Measurements from ENCODE around the gene UTP14A.
"Not testable (repeated sequence)": the region's sequence is repeated elsewhere in the genome, so short reads cannot be mapped to it uniquely, and the experiment has no call there.

DNA sequence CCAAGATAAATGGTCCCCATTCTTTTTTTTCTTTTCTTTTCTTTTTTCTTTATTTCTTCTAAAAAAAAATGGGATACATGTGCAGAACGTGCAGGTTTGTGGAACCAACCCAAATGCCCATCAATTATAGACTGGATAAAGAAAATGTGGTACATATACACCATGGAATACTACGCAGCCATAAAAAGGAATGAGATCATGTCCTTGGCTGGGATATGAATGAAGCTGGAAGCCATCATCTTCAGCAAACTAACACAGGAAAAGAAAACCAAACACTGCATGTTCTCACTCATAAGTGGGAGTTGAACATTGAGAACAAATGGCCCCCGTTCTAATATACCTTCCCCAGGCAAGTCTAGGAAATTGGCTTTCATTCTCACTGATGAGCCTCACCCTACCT, 39.6 kb upstream of the UTP14A start:
- TF ChIP-seq, protein P1, sequence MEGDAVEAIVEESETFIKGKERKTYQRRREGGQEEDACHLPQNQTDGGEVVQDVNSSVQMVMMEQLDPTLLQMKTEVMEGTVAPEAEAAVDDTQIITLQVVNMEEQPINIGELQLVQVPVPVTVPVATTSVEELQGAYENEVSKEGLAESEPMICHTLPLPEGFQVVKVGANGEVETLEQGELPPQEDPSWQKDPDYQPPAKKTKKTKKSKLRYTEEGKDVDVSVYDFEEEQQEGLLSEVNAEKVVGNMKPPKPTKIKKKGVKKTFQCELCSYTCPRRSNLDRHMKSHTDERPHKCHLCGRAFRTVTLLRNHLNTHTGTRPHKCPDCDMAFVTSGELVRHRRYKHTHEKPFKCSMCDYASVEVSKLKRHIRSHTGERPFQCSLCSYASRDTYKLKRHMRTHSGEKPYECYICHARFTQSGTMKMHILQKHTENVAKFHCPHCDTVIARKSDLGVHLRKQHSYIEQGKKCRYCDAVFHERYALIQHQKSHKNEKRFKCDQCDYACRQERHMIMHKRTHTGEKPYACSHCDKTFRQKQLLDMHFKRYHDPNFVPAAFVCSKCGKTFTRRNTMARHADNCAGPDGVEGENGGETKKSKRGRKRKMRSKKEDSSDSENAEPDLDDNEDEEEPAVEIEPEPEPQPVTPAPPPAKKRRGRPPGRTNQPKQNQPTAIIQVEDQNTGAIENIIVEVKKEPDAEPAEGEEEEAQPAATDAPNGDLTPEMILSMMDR (IDR thresholded peaks at IDR 0.05), result not testable (repeated sequence)
- TF ChIP-seq POLR2AphosphoS5, EP300, POLR2A (IDR thresholded peaks at IDR 0.05): not testable (repeated sequence)
